Choroid plexus epithelial cell (primary cell): ENCODE data around the gene EFCAB9.

Experiments used
- DNase-seq: peaks from one replicate; pipeline ENCODE4 v3.0.0-alpha.2; 2010; ENCODE audit warnings: low read depth
- H3K4me3 ChIP-seq: 2 replicates; pipeline ENCODE4 v1.5.1; 2011; ENCODE audit warnings: low read depth, mild to moderate bottlenecking, control low read depth, low read length, moderate library complexity
- TF ChIP-seq, protein P1 (sequence below): conservative IDR thresholded peaks from 2 replicates; pipeline ENCODE4 v1.5.1; 2011; ENCODE audit warnings: low read depth, mild to moderate bottlenecking, control low read depth, inconsistent platforms, low read length, moderate library complexity

The EFCAB9 gene

DNA sequence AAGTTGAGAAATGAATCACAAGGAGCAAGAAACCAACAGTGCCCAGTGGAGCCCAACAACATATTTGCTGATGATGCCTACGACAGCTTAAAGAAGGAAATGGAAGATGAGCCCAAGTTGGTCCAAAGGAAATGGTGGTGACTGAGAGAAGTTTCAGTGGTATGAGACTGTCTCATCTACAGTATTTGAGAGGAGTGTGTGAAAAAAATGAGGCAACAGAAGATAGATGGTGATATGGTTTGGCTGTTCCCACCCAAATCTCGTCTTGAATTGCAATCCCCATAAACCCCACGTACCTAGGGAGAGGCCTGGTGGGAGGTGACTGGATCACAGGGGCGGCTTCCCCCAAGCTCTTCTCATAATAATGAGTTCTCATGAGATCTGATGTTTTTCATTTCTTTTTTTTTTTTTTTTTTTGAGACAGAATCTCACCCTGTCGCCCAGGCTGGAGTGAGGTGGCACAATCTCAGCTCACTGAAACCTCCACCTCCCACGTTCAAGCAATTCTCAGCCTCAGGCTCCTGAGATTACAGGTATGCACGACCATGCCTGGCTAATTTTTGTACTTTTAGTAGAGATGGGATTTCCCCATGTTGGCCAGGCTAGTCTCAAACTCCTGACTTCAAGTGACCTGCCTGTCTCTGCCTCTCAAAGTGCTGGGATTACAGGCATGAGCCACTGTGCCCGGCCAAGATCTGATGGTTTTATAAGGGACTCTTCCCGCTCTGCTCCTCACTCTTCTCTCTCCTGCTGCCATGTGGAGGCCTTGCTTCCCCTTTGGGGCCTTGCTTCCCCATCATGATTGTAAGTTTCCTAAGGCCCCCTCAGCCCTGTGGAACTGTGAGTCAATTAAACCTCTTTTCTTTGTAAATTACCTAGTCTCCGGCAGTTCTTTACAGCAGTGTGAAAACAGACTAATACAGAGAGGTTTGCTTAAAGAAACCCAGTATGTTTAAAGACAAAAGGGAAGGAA, 30.2 kb downstream of the EFCAB9 start:
- TF ChIP-seq, protein P1, sequence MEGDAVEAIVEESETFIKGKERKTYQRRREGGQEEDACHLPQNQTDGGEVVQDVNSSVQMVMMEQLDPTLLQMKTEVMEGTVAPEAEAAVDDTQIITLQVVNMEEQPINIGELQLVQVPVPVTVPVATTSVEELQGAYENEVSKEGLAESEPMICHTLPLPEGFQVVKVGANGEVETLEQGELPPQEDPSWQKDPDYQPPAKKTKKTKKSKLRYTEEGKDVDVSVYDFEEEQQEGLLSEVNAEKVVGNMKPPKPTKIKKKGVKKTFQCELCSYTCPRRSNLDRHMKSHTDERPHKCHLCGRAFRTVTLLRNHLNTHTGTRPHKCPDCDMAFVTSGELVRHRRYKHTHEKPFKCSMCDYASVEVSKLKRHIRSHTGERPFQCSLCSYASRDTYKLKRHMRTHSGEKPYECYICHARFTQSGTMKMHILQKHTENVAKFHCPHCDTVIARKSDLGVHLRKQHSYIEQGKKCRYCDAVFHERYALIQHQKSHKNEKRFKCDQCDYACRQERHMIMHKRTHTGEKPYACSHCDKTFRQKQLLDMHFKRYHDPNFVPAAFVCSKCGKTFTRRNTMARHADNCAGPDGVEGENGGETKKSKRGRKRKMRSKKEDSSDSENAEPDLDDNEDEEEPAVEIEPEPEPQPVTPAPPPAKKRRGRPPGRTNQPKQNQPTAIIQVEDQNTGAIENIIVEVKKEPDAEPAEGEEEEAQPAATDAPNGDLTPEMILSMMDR: no peak
- DNase-seq: no peak
- no peak overlapping the region for H3K4me3 ChIP-seq

DNA sequence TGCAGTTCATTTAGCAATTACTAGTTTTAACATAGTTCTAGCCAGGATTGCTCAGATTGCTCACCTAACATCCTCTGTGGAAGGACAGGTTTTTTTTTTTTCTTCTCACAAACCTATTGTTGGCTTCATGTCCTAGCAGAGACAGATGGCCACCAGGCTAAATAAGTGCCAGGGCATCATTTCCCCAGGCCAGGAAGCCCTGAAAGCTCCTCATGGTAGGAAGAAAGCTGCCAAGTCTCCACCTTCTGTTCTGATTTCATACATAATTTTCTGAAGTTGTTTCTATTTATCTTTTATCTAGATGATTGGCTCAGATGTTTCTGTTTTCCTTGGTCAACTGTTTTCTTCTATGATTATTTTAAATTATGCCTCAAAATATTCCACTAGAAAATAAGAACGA, 31.0 kb downstream of the EFCAB9 start:
- no peak overlapping the region for H3K4me3 ChIP-seq
- DNase-seq: no peak
- TF ChIP-seq, protein P1: no peak

DNA sequence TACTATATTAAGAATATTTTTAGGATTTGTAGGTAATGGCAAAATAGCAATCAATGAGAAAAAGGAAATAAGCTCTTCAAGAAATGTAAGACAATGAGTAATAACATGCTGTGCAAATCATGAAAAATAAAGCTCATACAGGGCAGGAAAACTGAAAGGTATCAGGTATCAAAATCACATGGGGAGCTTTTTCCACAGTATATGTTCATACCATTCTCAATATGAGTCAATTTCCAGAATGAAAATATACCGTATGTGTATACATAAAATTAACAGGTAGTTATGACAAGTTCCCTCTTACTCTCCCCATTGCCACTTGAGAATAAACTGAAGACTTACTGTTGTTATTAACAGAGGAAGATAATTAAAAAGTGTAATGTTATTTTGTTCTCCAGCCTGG, 35.9 kb downstream of the EFCAB9 start:
- H3K4me3 ChIP-seq: no peak overlapping the region
- TF ChIP-seq, protein P1: no peak
- peak; percentile 10 for DNase-seq

DNA sequence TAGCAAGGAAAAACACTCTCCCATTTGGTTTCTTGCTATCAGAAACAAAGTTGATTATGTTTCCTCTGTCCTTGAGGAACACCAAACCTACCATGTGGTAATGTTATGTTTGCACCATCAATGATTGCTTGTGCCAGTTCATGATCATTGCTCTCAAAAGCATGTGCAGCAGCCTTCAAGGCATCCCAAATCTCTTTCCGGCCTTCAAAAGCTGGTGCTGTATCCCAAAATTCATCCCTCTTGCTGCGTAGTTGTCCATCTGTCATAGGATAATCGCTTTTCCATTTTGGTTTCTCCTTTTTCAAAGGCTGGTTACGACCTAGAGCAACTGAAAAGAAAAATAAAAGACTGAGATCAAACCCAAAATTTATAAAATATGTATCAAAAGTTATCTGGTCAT, 40.1 kb downstream of the EFCAB9 start:
- TF ChIP-seq, protein P1: no peak
- H3K4me3 ChIP-seq: no peak overlapping the region
- DNase-seq: no peak

DNA sequence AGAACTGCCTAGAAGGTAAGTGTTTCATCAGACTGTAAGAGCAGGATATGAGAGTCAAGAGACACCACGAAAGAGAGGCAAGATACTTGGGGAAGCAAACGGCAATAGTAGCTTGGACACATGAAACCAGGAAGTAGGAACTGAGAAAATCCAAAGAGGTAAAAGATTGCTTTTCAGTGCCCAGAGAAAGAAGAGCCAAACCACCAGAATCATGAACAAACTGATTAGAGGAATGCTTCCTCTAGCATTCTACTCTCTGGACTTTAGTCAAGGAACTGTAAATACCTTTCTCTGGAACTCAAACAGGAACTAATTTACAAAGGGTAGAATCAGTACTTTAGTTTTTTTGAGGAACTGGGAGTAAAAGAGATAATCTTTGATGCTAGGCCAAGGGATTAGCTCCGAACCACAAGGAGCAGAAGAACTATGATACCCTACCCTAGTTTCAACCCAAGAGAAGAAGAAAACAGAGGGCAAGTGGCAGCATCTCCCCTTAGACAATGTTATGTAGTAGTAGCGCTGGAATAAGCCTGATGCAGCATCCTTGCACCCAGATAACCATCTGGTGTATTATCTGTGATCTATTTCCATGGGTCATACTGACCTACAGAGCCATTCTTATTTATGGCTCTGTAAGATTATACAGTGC, 41.3 kb downstream of the EFCAB9 start:
- TF ChIP-seq, protein P1: no peak
- peak; percentile 16 for DNase-seq
- H3K4me3 ChIP-seq: no peak overlapping the region

DNA sequence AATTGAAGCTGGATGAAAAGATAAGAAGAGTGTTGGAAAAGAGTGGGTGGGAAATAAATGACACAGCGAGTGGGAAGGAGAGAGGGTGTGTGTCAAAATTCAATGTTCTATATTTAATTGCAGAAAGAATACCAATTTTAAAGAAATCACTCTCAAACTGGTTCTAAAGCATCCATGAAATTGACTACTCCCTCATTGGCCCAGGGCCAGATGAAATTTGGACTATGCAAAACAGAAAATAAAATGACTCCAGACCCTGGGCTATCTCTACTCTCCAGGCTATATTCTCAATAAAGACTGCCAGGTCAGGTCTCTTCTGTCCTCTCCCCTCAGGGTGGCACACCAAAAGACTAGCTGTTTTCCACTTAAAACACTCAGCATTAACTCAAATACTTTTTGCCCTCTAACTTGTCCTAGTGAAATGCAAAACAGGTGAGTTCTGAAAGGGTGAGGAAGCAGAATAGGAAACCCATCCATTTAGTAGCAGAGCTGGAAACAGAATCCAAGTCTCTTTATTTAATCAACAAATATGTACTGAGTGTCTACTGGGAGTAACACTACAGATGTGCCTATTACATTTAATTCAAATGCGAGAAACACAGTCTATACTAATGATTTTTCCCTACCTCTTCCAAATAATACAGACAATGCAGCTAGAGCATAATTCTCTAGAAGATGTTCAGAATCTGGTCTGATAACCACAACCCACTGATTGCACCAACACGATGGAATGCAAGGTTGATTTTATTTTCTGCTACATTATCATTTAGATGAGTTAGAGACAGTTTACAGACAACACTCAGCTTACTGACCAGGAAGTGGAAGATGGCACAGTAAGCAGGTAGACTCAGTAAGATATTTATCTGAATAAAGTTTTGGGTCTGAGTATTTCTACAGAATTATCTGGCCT, 42.1 kb downstream of the EFCAB9 start:
- TF ChIP-seq, protein P1: no peak
- peak; percentile 37 for DNase-seq
- no peak overlapping the region for H3K4me3 ChIP-seq
